ENCODE measurements around the gene NPIPA1.
"Not testable (repeated sequence)": the region's sequence is repeated elsewhere in the genome, so short reads cannot be mapped to it uniquely, and the experiment has no call there.

DNA sequence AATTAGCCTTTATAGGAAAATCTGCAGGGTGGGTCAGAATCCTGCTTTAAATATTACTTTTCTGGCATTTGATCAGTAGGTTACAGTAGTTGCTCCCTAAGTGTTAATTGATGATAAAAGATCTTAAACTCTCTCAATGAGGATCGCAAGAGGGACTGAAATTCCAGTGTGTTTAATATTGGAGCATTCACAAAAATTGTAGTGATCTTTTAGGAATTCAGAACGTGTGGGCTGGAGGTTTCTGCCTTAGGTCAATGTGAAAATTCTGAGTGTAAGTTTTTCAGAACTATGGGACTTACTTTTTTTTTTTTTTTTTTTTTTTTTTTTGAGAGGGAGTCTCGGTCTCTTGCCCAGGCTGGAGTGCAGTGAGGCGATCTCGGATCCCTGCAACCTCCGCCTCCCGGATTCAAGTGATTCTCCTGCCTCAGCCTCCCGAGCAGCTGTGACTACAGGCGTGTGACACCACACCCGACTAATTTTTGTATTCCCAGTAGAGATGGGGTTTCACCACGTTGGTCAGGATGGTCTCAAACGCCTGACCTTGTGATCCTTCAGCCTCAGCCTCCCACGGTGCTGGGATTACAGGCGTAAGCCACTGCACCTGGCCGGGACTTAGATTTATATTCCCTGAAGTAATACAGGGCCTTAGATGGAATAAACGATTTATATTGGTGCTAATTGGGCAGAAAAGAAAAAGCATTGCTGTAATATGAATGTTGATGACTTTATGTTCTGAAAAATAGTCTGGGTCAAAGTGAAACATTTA, 39.9 kb downstream of the NPIPA1 start:
- not testable (repeated sequence) for TF ChIP-seq POLR2A (IDR thresholded peaks at IDR 0.05)
- TF ChIP-seq, protein P1, sequence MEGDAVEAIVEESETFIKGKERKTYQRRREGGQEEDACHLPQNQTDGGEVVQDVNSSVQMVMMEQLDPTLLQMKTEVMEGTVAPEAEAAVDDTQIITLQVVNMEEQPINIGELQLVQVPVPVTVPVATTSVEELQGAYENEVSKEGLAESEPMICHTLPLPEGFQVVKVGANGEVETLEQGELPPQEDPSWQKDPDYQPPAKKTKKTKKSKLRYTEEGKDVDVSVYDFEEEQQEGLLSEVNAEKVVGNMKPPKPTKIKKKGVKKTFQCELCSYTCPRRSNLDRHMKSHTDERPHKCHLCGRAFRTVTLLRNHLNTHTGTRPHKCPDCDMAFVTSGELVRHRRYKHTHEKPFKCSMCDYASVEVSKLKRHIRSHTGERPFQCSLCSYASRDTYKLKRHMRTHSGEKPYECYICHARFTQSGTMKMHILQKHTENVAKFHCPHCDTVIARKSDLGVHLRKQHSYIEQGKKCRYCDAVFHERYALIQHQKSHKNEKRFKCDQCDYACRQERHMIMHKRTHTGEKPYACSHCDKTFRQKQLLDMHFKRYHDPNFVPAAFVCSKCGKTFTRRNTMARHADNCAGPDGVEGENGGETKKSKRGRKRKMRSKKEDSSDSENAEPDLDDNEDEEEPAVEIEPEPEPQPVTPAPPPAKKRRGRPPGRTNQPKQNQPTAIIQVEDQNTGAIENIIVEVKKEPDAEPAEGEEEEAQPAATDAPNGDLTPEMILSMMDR (IDR thresholded peaks at IDR 0.05), result not testable (repeated sequence)

Data from testis (tissue), 2 donors.